ENCODE data around the gene MCF2.

Gene MCF2

GRCh38 chrX:139585613-139586012 is 122.4 kb downstream of the MCF2 start:
- no peak for DNase-seq (ENCODE audit: low spot score)

GRCh38 chrX:139581068-139581467 is 126.9 kb downstream of the MCF2 start:
- no peak for DNase-seq (ENCODE audit: low spot score)

GRCh38 chrX:139566981-139567380 is 141.0 kb downstream of the MCF2 start:
- no peak for DNase-seq (ENCODE audit: low spot score)

GRCh38 chrX:139563251-139563650 is 144.7 kb downstream of the MCF2 start:
- no peak for DNase-seq (ENCODE audit: low spot score)

GRCh38 chrX:139560221-139560620 is 147.7 kb downstream of the MCF2 start:
- no peak for DNase-seq (ENCODE audit: low spot score)

- DNase-seq (ENCODE audit: low spot score) = peak; percentile 51
These were observed 148.5 kb downstream of the MCF2 start for GRCh38 chrX:139559383-139560042.

- no peak for DNase-seq (ENCODE audit: low spot score)
These were observed 152.8 kb downstream of the MCF2 start for GRCh38 chrX:139554991-139555675.

GRCh38 chrX:139554376-139554775 is 153.6 kb downstream of the MCF2 start:
- no peak for DNase-seq (ENCODE audit: low spot score)

GRCh38 chrX:139544591-139544990 is 163.4 kb downstream of the MCF2 start:
- DNase-seq (ENCODE audit: low spot score) = no peak

- DNase-seq (ENCODE audit: low spot score) = no peak
These were observed 164.0 kb downstream of the MCF2 start for GRCh38 chrX:139543920-139544319.

GRCh38 chrX:139542652-139543051 is 165.3 kb downstream of the MCF2 start:
- DNase-seq (ENCODE audit: low spot score) = no peak

GRCh38 chrX:139538907-139539790 is 168.8 kb downstream of the MCF2 start:
- no peak for DNase-seq (ENCODE audit: low spot score)

- no peak for DNase-seq (ENCODE audit: low spot score)
These were observed 174.5 kb downstream of the MCF2 start for GRCh38 chrX:139533444-139533843.

- DNase-seq (ENCODE audit: low spot score) = no peak
These were observed 175.1 kb downstream of the MCF2 start for GRCh38 chrX:139532834-139533233.
